K562 (cell line): ENCODE measurements around the gene COX4I2. TPM values are rescaled to one million over a fixed set of nuclear protein-coding genes. Genes with fewer than 3 reads are reported as not detected.

Experiments used
- ARID1B ChIP-seq: fragments of 450-650 bp; IDR thresholded peaks from 2 replicates; pipeline ENCODE4 v1.6.1; 2016; ENCODE audit warnings: antibody characterized with exemption, mild to moderate bottlenecking, inconsistent platforms
- CBX5 ChIP-seq: IDR thresholded peaks from 2 replicates; pipeline ENCODE4 v1.6.1; 2014; ENCODE audit warnings: low read depth, borderline replicate concordance
- CXXC5 ChIP-seq: fragments of 250-450 bp; sonication (Bioruptor Pico); IDR thresholded peaks from 2 replicates; pipeline ENCODE4 v1.8.0; 2022; ENCODE audit warnings: inconsistent platforms, mild to moderate bottlenecking, moderate library complexity
- ELF4 ChIP-seq: fragments of 450-650 bp; formaldehyde crosslinking; IDR thresholded peaks from 2 replicates; pipeline ENCODE4 v1.4.0; 2022; ENCODE audit warnings: missing genetic modification characterization
- FOXM1 ChIP-seq, 2 experiments: fragments of 450-650 bp in 1 of 2; sonication (generic) in 1 of 2; formaldehyde crosslinking in 1 of 2; IDR thresholded peaks; 2 replicates each; pipeline versions ENCODE4 v1.6.1 to v1.9.0; 2017 to 2022; ENCODE audit warnings: low read depth in 2 of 2, mild to moderate bottlenecking in 2 of 2, missing genetic modification reagents in 1 of 2, moderate library complexity in 1 of 2
- HSF4 ChIP-seq: fragments of 250-450 bp; sonication (Bioruptor Pico); IDR thresholded peaks from 2 replicates; pipeline ENCODE4 v2.1.2; 2022; ENCODE audit warnings: mild to moderate bottlenecking, moderate library complexity, borderline replicate concordance
- KLF6 ChIP-seq: fragments of 250-450 bp; sonication (Bioruptor Pico); IDR thresholded peaks from 2 replicates; pipeline ENCODE4 v1.4.0; 2020; ENCODE audit warnings: mild to moderate bottlenecking, moderate library complexity, borderline replicate concordance
- NBN ChIP-seq: fragments of 450-650 bp; IDR thresholded peaks from 2 replicates; pipeline ENCODE4 v1.6.1; 2016; ENCODE audit warnings: low read depth, mild to moderate bottlenecking
- NR1H2 ChIP-seq: sonication (generic); formaldehyde crosslinking; IDR thresholded peaks from 2 replicates; pipeline ENCODE4 v1.4.0; 2020; ENCODE audit warnings: mild to moderate bottlenecking, missing genetic modification reagents
- POLR3G ChIP-seq: IDR thresholded peaks from 2 replicates; pipeline ENCODE4 v1.6.1; 2011; ENCODE audit not compliant: insufficient read length, insufficient replicate concordance; ENCODE audit errors: extremely low read depth
- RAD21 ChIP-seq, 2 experiments: fragments of 250-450 bp in 1 of 2; fragments of 450-650 bp in 1 of 2; sonication (Bioruptor Pico) in 1 of 2; formaldehyde crosslinking in 1 of 2; IDR thresholded peaks in 1 of 2; conservative IDR thresholded peaks in 1 of 2; 2 replicates each; pipeline versions ENCODE4 v1.4.0 to v1.8.0; 2020 to 2022; ENCODE audit warnings: mild to moderate bottlenecking in 2 of 2, moderate library complexity in 1 of 2
- RBM39 ChIP-seq: fragments of 200-400 bp; formaldehyde crosslinking; optimal IDR thresholded peaks from 2 replicates; pipeline ENCODE3; 2018; ENCODE audit warnings: low read depth, low read length
- RCOR1 ChIP-seq, 2 experiments: IDR thresholded peaks; 2 replicates each; pipeline ENCODE4 v1.6.1; 2012; ENCODE audit warnings: low read depth in 2 of 2, low read length in 2 of 2, borderline replicate concordance in 1 of 2, improper control_type of control experiment in 1 of 2
- SRF ChIP-seq, 2 experiments: fragments of 250-450, 450-650 bp in 1 of 2; sonication (Bioruptor Pico) in 1 of 2; sonication (generic) in 1 of 2; formaldehyde crosslinking; IDR thresholded peaks; 2 replicates each; pipeline versions ENCODE4 v1.5.0 to v1.5.1; 2020 to 2022; ENCODE audit warnings: mild to moderate bottlenecking in 1 of 2, missing genetic modification reagents in 1 of 2
- ZBTB2 ChIP-seq: fragments of 450-650 bp; IDR thresholded peaks from 2 replicates; pipeline ENCODE4 v1.6.1; 2016; ENCODE audit warnings: antibody characterized with exemption
- ZNF134 ChIP-seq: fragments of 250-450 bp; sonication (Bioruptor Pico); conservative IDR thresholded peaks from 2 replicates; pipeline ENCODE4 v1.4.0; 2020
- ZNF75A ChIP-seq: fragments of 450-650 bp; formaldehyde crosslinking; IDR thresholded peaks from 2 replicates; pipeline ENCODE4 v1.4.0; 2020; ENCODE audit warnings: mild to moderate bottlenecking
- ZNF780A ChIP-seq: fragments of 250-450 bp; sonication (Bioruptor Pico); IDR thresholded peaks from 2 replicates; pipeline ENCODE4 v1.5.0; 2021; ENCODE audit warnings: mild to moderate bottlenecking
- polyA plus RNA-seq, 8 experiments: library from polyadenylated mRNA; depleted of rRNA in 4 of 8; stranded (reverse) in 5 of 8; unstranded in 3 of 8; fragments of >200 nt; fragmentation: Nextera tagmentation in 2 of 8; fragmentation: Illumina TruSeq in 1 of 8; extraction: Ambion mirVana in 2 of 8; extraction: Trizol in 1 of 8; gene quantifications; 2 replicates each; pipeline versions ENCODE4 v1.2.1 to v1.2.3, GENCODE V29; 2011 to 2014; ENCODE audit warnings: inconsistent platforms in 1 of 8, missing spikeins in 1 of 8
- total RNA-seq, 7 experiments: library from RNA; depleted of rRNA in 6 of 7; stranded (reverse); fragments of >200 nt in 6 of 7; fragmentation: Illumina TruSeq in 2 of 7; extraction: Trizol in 2 of 7; gene quantifications; 2 replicates each; pipeline versions ENCODE4 v1.2.1 to v1.2.3, GENCODE V29; 2011 to 2021; ENCODE audit warnings: low replicate concordance in 1 of 7
- TF ChIP-seq, protein P1 (sequence below): conservative IDR thresholded peaks from 2 replicates; pipeline ENCODE4 v1.6.1; 2011; ENCODE audit warnings: low read depth, mild to moderate bottlenecking, low read length; ENCODE audit not compliant: control insufficient read depth
- TF ChIP-seq, protein P2 (sequence below): fragments of 250-450 bp; sonication (Bioruptor Pico); IDR thresholded peaks from 2 replicates; pipeline ENCODE4 v1.4.0; 2020
- TF ChIP-seq, protein P3 (sequence below): sonication (generic); formaldehyde crosslinking; IDR thresholded peaks from 2 replicates; pipeline ENCODE4 v1.8.1; 2023; ENCODE audit warnings: mild to moderate bottlenecking, missing genetic modification reagents

COX4I2 gene
- total and polyA plus RNA-seq, 9 of the 15 experiments (the other 6 are each of a cell fraction or from before 2014, with no cell fraction given), result not detected

- TF ChIP-seq, protein P1, sequence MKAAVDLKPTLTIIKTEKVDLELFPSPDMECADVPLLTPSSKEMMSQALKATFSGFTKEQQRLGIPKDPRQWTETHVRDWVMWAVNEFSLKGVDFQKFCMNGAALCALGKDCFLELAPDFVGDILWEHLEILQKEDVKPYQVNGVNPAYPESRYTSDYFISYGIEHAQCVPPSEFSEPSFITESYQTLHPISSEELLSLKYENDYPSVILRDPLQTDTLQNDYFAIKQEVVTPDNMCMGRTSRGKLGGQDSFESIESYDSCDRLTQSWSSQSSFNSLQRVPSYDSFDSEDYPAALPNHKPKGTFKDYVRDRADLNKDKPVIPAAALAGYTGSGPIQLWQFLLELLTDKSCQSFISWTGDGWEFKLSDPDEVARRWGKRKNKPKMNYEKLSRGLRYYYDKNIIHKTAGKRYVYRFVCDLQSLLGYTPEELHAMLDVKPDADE, result no peak
- no peak for TF ChIP-seq FOXM1 (IDR thresholded peaks at IDR 0.05; ENCODE audit: low read depth)
- TF ChIP-seq FOXM1 (CRISPR knock-in tag; IDR thresholded peaks at IDR 0.05; ENCODE audit: low read depth), result no peak
- TF ChIP-seq KLF6, result no peak
- TF ChIP-seq ELF4 (CRISPR knock-in tag), result no peak
- TF ChIP-seq RCOR1 (IDR thresholded peaks at IDR 0.05; ENCODE audit: borderline replicate concordance in 1 of 2, low read depth in 2 of 2, low read length in 2 of 2), result no peak
- TF ChIP-seq CBX5, result no peak
- TF ChIP-seq ZNF134 (CRISPR knock-in tag), result 0 out of 2 replicates have a peak, but pooled peaks have one; percentile 22
- peak; percentile 15; the same call in 1 of the 2 replicates for TF ChIP-seq ARID1B
- no peak for TF ChIP-seq HSF4 (CRISPR knock-in tag)
- no peak for TF ChIP-seq ZNF75A
- 0 out of 4 replicates have a peak, but pooled peaks of 1 of the 2 experiments have one; percentile 3 for TF ChIP-seq RAD21 (CRISPR knock-in tag; conservative IDR thresholded peaks at IDR 0.05 in 1 of 2, IDR thresholded peaks at IDR 0.05 in 1 of 2)
- no peak for TF ChIP-seq RBM39
- TF ChIP-seq, protein P2, sequence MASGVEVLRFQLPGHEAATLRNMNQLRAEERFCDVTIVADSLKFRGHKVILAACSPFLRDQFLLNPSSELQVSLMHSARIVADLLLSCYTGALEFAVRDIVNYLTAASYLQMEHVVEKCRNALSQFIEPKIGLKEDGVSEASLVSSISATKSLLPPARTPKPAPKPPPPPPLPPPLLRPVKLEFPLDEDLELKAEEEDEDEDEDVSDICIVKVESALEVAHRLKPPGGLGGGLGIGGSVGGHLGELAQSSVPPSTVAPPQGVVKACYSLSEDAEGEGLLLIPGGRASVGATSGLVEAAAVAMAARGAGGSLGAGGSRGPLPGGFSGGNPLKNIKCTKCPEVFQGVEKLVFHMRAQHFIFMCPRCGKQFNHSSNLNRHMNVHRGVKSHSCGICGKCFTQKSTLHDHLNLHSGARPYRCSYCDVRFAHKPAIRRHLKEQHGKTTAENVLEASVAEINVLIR, result no peak
- no peak for TF ChIP-seq SRF (CRISPR knock-in tag; IDR thresholded peaks at IDR 0.05)
- no peak for TF ChIP-seq CXXC5 (CRISPR knock-in tag)
- no peak for TF ChIP-seq ZNF780A
- TF ChIP-seq NR1H2 (CRISPR knock-in tag), result no peak
- no peak for TF ChIP-seq POLR3G
- TF ChIP-seq ZBTB2, result 0 out of 2 replicates have a peak, but pooled peaks have one; percentile 16
- no peak for TF ChIP-seq NBN
- TF ChIP-seq, protein P3, sequence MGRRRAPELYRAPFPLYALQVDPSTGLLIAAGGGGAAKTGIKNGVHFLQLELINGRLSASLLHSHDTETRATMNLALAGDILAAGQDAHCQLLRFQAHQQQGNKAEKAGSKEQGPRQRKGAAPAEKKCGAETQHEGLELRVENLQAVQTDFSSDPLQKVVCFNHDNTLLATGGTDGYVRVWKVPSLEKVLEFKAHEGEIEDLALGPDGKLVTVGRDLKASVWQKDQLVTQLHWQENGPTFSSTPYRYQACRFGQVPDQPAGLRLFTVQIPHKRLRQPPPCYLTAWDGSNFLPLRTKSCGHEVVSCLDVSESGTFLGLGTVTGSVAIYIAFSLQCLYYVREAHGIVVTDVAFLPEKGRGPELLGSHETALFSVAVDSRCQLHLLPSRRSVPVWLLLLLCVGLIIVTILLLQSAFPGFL, result no peak
Observed at GRCh38 chr20:31693987-31694661, 56.4 kb downstream of the COX4I2 start (continued).
